ENCODE measurements around the gene CRTC1.
A peak's percentile ranks its signal among the peaks of the same experiment; 100 is the strongest.

DNA sequence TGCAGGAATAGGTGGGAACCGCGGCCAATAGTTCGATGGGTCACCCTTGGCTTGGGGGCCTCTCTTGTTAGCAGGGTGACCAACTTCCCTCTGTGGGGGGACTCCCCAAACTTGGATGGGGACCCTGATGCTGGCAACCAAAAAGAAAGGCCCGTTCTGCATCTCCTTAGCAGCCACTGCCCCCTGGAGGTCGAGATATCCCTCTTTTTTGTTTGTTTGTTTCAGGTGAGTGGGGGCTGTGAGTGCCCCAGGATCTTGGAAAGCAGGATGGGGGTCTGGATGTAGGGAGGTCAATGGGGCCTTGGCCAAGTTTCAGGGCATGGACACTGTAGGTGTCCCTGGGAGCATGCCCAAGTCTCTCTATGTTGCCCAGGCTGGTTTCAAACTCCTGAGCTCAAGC is 7.7 kb upstream of the CRTC1 start:
- TF ChIP-seq EZH2 (IDR thresholded peaks at IDR 0.05; ENCODE audit: borderline replicate concordance, low read depth, low read length, severe bottlenecking): no peak
- TF ChIP-seq, protein P1, sequence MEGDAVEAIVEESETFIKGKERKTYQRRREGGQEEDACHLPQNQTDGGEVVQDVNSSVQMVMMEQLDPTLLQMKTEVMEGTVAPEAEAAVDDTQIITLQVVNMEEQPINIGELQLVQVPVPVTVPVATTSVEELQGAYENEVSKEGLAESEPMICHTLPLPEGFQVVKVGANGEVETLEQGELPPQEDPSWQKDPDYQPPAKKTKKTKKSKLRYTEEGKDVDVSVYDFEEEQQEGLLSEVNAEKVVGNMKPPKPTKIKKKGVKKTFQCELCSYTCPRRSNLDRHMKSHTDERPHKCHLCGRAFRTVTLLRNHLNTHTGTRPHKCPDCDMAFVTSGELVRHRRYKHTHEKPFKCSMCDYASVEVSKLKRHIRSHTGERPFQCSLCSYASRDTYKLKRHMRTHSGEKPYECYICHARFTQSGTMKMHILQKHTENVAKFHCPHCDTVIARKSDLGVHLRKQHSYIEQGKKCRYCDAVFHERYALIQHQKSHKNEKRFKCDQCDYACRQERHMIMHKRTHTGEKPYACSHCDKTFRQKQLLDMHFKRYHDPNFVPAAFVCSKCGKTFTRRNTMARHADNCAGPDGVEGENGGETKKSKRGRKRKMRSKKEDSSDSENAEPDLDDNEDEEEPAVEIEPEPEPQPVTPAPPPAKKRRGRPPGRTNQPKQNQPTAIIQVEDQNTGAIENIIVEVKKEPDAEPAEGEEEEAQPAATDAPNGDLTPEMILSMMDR (IDR thresholded peaks at IDR 0.05; ENCODE audit: borderline replicate concordance, extremely low read depth, low read length, poor library complexity, severe bottlenecking): peak; percentile 52
